Kidney (tissue), 14 donors: ENCODE data around the gene SYTL4. TPM values are rescaled to one million over a fixed set of nuclear protein-coding genes. Genes with fewer than 3 reads are reported as not detected.

ENCODE experiments used
- DNase-seq, 5 donors: peaks; one replicate each; pipeline ENCODE4 v3.0.0-alpha.2; 2013 to 2020
- FAIRE-seq: peaks from 2 replicates; lab custom pipeline; 2012; peaks lifted over from hg19 to GRCh38; lab: Jason Lieb, UNC
- H3K27ac ChIP-seq, 2 donors: one replicate each; pipeline ENCODE4 v1.7.0; 2013; ENCODE audit warnings: low read depth in 2 of 2, low read length in 2 of 2, inconsistent platforms in 1 of 2
- H3K27me3 ChIP-seq: one replicate; pipeline ENCODE4 v1.7.1; 2013; ENCODE audit warnings: low read length, inconsistent platforms; ENCODE audit not compliant: control insufficient read depth, insufficient read depth
- H3K36me3 ChIP-seq, 3 donors: one replicate each; pipeline versions ENCODE4 v1.7.0 to v1.7.1; 2013; ENCODE audit warnings: low read length in 3 of 3, control low read depth in 1 of 3, inconsistent platforms in 1 of 3; ENCODE audit not compliant: insufficient read depth in 3 of 3, control insufficient read depth in 2 of 3
- H3K4me1 ChIP-seq, 3 donors: one replicate each; pipeline versions ENCODE4 v1.7.0 to v1.7.1; 2013; ENCODE audit warnings: low read length in 3 of 3, inconsistent platforms in 1 of 3, low read depth in 1 of 3; ENCODE audit not compliant: control insufficient read depth in 2 of 3, insufficient read depth in 2 of 3
- H3K4me3 ChIP-seq, 3 donors: one replicate each; pipeline versions ENCODE4 v1.7.0 to v1.8.1; 2013; ENCODE audit warnings: low read length in 3 of 3, control low read depth in 1 of 3, inconsistent platforms in 1 of 3
- H3K9ac ChIP-seq, 3 donors: one replicate each; pipeline versions ENCODE4 v1.7.0 to v1.7.1; 2013; ENCODE audit warnings: low read length in 3 of 3, control low read depth in 1 of 3, inconsistent platforms in 1 of 3
- H3K9me3 ChIP-seq, 3 donors: one replicate each; pipeline versions ENCODE4 v1.7.0 to v1.7.1; 2013; ENCODE audit warnings: low read length in 3 of 3, control low read depth in 1 of 3, inconsistent platforms in 1 of 3; ENCODE audit not compliant: control insufficient read depth in 2 of 3, insufficient read depth in 1 of 3
- intact Hi-C: fragments of 100-400 bp; cut with DNase I; formaldehyde crosslinking; loops from one replicate; pipeline ENCODE4 v1.11.1; 2022
- polyA plus RNA-seq: library from polyadenylated mRNA; stranded (reverse); fragments of 350-450 nt; fragmentation: Illumina TruSeq; extraction: RNeasy Lipid Tissue Mini Kit (QIAGEN cat#74804); gene quantifications from one replicate; pipeline ENCODE4 v1.2.3, GENCODE V29; 2014; ENCODE audit warnings: low read depth, low replicate concordance; ENCODE audit not compliant: insufficient read depth
- total RNA-seq: library from RNA; stranded (reverse); fragmentation: NEBNext Ultra II Directional; extraction: Animal tissue kit (Norgen Biotek cat#: 25700); gene quantifications from one replicate; pipeline ENCODE4 v1.2.1, GENCODE V29; 2021
- TF ChIP-seq, protein P1 (sequence below): IDR thresholded peaks from 3 replicates; pipeline ENCODE4 v1.5.1; 2012; ENCODE audit warnings: mild to moderate bottlenecking, moderate library complexity, borderline replicate concordance; ENCODE audit not compliant: insufficient read depth; ENCODE audit errors: extremely low read depth
- donor health status: control.
- donor health status: control.
- donor health status: control.
- donor health status: control.
- donor health status: control.
- donor health status: DM: yes; HTN: yes; CAD: no.
- donor health status: Normal renal cell carcinoma (clear cell type).

The SYTL4 gene
- total and polyA plus RNA-seq, 2 donors from 2014 or later: 10.4 to 13.3 TPM

DNA sequence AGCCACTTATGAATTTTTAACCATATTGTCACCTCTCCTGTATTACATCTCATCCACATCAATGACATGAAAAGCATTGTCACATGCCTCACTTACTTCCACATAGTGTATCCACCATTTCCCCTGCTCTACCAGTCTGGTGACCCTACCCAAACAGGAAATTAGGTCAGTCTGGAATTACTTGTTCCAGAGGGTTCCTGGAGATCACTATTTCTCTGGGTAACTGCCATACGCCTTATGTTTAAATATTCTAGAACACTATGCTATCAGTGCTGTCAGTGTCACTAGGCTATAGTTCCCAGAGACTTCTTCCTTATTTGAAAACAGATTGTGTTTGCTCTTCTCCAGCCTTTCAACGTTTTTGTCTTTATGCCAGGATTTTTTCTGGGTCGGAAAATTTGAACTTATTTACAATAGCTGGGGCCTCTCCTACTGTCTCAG is 73.0 kb downstream of the SYTL4 start:
- no peak overlapping the region for H3K27ac ChIP-seq
- no peaks in the 10 kb centered on the region for H3K27me3 ChIP-seq
- intact Hi-C loops: no loop called here
- no peaks in the 10 kb centered on the region for H3K36me3 ChIP-seq
- H3K9ac ChIP-seq: no peak overlapping the region
- no peaks in the 10 kb centered on the region for H3K9me3 ChIP-seq
- TF ChIP-seq, protein P1, sequence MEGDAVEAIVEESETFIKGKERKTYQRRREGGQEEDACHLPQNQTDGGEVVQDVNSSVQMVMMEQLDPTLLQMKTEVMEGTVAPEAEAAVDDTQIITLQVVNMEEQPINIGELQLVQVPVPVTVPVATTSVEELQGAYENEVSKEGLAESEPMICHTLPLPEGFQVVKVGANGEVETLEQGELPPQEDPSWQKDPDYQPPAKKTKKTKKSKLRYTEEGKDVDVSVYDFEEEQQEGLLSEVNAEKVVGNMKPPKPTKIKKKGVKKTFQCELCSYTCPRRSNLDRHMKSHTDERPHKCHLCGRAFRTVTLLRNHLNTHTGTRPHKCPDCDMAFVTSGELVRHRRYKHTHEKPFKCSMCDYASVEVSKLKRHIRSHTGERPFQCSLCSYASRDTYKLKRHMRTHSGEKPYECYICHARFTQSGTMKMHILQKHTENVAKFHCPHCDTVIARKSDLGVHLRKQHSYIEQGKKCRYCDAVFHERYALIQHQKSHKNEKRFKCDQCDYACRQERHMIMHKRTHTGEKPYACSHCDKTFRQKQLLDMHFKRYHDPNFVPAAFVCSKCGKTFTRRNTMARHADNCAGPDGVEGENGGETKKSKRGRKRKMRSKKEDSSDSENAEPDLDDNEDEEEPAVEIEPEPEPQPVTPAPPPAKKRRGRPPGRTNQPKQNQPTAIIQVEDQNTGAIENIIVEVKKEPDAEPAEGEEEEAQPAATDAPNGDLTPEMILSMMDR: no peak
- no peak overlapping the region for H3K4me3 ChIP-seq
- FAIRE-seq (no peak), DNase-seq (no peak)
- H3K4me1 ChIP-seq: no peaks in the 10 kb centered on the region

DNA sequence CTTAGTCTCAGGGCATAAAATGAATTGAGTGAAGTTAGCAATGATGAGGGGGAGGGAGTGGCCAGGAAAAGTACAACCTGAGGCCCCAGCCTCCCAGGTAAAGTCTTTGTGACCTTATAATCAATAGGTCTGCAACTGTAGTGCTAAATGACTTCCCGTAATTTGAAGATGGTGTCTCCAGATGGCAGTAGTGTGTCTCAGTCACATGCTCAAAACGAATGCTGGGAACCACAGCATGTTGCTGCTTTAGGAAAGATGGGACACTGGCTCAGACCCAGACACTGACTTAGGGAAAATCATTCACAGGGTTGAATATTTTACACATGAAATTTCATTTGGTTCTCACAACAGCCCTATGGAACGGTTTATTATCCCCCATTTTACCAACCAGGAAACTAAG is 77.7 kb downstream of the SYTL4 start:
- Histone ChIP-seq H3K9me3 (no peaks in the 10 kb centered on the region), H3K36me3 (no peaks in the 10 kb centered on the region), H3K27ac (no peak overlapping the region), H3K27me3 (no peaks in the 10 kb centered on the region), H3K4me3 (no peak overlapping the region), H3K9ac (no peak overlapping the region), H3K4me1 (no peaks in the 10 kb centered on the region)
- intact Hi-C loops: no loop called here
- DNase-seq (no peak), FAIRE-seq (no peak)
- TF ChIP-seq, protein P1: no peak

DNA sequence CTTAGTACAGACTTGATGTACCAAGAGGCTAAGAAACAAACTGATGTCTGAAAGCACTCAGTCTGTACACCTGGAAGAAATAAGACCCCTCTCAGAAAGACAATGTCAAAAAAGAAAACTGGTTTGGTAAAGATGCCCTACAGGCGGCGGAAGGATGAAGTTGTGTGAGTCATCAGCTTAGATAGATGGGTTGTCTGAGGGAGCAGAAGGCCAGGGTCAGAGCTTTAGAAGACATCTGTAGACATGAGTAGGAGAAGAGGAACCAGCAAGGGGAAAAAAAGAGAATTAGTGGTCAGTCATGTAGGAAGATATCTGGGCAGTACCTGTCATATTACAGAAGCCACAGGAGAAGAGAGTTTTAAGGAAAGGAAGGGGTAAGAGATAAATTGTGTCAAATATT is 79.7 kb downstream of the SYTL4 start:
- H3K4me3 ChIP-seq: no peak overlapping the region
- TF ChIP-seq, protein P1: no peak
- no peaks in the 10 kb centered on the region for H3K27me3 ChIP-seq
- H3K4me1 ChIP-seq: no peaks in the 10 kb centered on the region
- FAIRE-seq: no peak
- no peak overlapping the region for H3K9ac ChIP-seq
- H3K27ac ChIP-seq: no peak overlapping the region
- no peaks in the 10 kb centered on the region for H3K9me3 ChIP-seq
- H3K36me3 ChIP-seq: no peaks in the 10 kb centered on the region
- intact Hi-C loops: no loop called here
- DNase-seq: no peak

DNA sequence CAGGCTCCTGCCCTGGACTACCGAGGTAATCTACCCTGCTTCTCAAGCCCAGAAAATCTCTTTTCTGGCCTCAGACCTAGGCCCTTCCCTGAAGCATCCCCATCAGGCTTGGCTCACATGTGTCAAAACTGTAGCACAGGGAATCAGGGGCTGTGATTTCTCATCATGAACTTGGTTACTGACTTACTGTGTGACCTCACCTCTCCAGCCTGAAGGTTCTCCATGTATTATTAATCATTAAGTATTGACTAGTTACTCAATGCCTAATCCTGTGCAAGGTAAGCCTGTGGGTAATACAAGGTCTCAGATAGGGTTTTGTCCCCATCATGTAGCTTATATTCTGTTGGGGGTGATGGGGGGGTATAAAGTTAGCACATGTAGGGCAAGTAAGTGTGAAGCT is 81.1 kb downstream of the SYTL4 start:
- intact Hi-C loops: no loop called here

More for the DNA sequence above, 81.1 kb downstream of the SYTL4 start:
- Histone ChIP-seq H3K9me3 (no peaks in the 10 kb centered on the region), H3K36me3 (no peaks in the 10 kb centered on the region), H3K27me3 (no peaks in the 10 kb centered on the region), H3K27ac (no peak overlapping the region), H3K9ac (no peak overlapping the region), H3K4me1 (no peaks in the 10 kb centered on the region), H3K4me3 (no peak overlapping the region)
- DNase-seq (no peak), FAIRE-seq (no peak)
- TF ChIP-seq, protein P1: no peak
